GM12872 (cell line): ENCODE results near the gene TEAD1.

Experiments
- CTCF ChIP-seq: IDR thresholded peaks from 3 replicates; pipeline ENCODE4 v1.5.1; 2011; ENCODE audit warnings: low read depth, mild to moderate bottlenecking, low read length, moderate library complexity; ENCODE audit not compliant: insufficient read depth

The TEAD1 gene

GRCh38 chr11:12634329-12634728 is 39.9 kb upstream of the TEAD1 start:
- TF ChIP-seq CTCF, result no peak

- no peak for TF ChIP-seq CTCF
These were observed 37.3 kb upstream of the TEAD1 start for GRCh38 chr11:12636871-12637410.

GRCh38 chr11:12639388-12639787 is 34.8 kb upstream of the TEAD1 start:
- no peak for TF ChIP-seq CTCF

GRCh38 chr11:12640355-12640754 is 33.9 kb upstream of the TEAD1 start:
- TF ChIP-seq CTCF, result no peak

- TF ChIP-seq CTCF, result no peak
These were observed 33.0 kb upstream of the TEAD1 start for GRCh38 chr11:12640926-12641849.

GRCh38 chr11:12642040-12642439 is 32.2 kb upstream of the TEAD1 start:
- no peak for TF ChIP-seq CTCF

GRCh38 chr11:12642806-12643428 is 31.3 kb upstream of the TEAD1 start:
- no peak for TF ChIP-seq CTCF
